Hepatic stellate cell (primary cell): ENCODE data around the gene SERINC1.
A peak's percentile ranks its signal among the peaks of the same experiment; 100 is the strongest.

Source experiments
- DNase-seq: peaks from one replicate; pipeline ENCODE4 v3.0.0; 2011; ENCODE audit warnings: low spot score

Gene SERINC1

DNA sequence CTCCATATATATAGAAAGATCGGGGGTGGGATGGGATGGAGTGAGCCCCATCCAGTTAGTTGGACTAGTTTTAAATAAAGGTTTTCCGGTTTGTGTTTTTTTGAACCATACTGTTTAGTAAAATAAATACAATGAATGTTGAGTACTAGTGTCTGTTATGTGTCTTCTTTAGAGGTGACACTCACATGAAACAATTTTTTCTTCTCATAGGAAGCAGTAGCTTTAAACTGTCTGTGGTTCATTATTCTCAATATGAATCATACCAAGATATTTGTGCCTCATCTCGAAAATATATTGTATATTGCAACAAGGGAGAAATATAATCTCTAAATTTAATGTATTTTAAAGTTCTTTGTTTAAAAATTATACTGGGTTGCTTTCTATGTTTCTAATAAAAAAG is 38.8 kb downstream of the SERINC1 start:
- no peak for DNase-seq

- no peak for DNase-seq
Observed at GRCh38 chr6:122431780-122432179, 39.8 kb downstream of the SERINC1 start.

DNA sequence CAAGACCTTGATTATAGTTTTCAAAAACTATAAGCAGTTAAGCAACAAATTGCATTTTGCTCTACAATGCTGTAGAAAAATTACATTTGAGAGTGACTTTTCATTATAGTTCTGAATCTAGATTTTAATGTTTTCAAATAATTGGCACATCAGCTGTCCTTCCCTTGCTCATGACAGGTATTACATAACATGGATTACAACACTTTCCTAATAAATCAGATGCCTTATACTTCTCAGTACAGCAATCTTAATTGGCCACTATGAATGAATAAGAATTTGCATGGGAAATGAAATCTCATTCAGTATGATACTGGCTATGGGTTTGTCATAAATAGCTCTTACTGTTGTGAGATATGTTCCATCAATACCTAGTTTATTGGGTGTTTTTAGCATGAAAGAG is 42.3 kb downstream of the SERINC1 start:
- no peak for DNase-seq

DNA sequence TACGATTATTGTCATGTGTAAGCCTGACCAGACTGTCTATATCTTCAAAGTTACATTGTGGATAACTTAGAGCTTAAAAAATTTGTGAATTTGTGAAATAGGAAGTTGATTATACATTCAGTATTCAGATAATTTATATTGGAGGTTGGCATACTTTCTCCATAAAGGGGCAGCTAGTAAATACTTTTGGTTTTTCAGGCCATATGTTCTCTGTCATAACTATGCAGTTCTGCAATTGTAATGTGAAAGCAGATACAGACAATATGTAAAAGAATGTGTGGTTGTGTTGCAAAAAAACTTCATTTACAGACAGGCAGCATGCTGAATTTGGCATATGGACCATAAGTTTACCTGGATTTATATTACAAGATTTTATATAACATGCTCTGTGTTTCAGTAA is 42.8 kb downstream of the SERINC1 start:
- DNase-seq, result no peak

GRCh38 chr6:122426597-122426996 is 45.0 kb downstream of the SERINC1 start:
- no peak for DNase-seq

GRCh38 chr6:122423734-122424133 is 47.9 kb downstream of the SERINC1 start:
- DNase-seq, result no peak

DNA sequence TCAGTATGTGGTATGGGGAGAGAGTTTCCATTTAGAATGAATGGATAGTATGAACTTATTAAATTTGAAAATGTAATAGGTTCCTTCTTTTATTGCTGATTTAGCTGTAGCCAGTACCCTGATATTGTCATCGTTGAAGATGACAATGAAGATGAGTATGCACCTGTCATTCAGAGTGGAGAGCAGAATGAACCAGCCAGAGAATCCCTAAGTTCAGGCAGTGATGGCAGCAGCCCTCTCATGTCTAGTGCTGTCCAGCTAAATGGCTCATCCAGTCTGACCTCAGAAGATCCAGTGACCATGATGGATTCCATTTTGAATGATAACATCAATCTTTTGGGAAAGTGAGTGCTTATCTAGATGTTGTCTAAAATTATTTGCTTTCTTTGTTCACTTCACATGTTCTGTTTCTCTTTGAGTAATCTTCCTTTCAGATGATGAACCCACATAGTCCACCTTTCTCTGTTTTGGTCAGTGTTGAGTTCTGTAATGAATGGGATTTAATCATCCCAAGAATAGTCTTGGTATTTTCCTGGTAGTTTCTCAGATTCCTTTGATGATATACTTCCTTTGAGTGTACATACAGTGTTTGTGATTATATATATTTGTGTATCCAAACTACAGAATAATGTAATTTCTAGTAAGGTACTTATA is 48.9 kb downstream of the SERINC1 start:
- no peak for DNase-seq

DNA sequence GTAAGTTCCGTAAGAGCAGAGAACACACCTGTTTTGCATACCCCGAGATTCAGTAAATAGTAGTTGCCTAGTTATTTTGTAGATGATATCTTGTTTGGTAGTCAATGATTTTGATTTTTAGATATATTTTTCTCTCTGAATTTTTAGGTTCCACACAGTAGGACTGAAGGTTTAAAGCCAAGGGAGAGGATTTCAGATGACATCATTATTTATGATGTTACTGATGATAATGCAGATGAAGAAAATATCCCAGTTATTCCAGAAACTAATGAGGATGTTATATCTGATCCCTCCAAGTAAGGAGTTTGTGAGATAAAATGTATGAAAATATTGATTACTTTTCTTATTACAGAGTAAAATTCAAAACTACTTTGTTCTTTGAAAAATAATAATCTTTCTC is 49.6 kb downstream of the SERINC1 start:
- no peak for DNase-seq

DNA sequence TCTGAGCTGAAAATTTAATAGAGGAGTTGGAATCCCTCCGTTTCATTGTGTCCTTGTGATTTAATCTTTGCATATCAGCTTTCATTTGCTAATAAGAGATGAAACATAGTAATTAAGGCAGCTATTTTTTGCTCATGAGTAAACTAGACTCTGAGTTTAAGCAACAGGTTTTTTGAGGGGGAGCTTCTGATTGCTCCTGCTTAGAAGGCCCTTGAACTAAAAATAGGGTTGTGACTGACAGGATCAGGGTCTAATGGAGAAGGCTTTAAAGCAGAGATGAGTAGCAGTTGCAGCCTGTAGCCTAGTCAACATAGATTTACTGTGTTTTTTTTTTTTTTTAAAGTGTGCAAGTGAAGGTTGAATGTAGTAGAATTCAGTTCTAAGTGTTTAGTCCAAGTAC is 54.8 kb downstream of the SERINC1 start:
- DNase-seq, result no peak

DNA sequence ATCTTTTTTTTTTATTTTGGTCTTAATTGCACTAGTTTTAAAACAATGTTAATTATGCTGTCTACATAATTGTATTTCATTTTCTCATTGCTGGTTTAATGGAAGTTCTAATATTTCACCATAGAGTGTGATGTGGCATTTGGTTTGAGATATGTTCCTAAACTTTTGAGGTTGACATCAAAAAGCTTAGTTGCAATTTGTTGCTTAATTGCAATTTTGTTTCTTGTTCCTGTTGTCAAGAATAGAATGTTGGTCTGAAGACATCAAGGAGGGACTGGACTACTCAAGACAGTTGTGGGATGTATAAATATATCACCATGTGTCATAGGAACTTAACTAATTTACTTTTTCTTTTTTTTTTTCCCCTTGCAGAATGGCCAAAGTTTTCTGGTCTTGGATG is 59.6 kb downstream of the SERINC1 start:
- DNase-seq, result no peak

DNA sequence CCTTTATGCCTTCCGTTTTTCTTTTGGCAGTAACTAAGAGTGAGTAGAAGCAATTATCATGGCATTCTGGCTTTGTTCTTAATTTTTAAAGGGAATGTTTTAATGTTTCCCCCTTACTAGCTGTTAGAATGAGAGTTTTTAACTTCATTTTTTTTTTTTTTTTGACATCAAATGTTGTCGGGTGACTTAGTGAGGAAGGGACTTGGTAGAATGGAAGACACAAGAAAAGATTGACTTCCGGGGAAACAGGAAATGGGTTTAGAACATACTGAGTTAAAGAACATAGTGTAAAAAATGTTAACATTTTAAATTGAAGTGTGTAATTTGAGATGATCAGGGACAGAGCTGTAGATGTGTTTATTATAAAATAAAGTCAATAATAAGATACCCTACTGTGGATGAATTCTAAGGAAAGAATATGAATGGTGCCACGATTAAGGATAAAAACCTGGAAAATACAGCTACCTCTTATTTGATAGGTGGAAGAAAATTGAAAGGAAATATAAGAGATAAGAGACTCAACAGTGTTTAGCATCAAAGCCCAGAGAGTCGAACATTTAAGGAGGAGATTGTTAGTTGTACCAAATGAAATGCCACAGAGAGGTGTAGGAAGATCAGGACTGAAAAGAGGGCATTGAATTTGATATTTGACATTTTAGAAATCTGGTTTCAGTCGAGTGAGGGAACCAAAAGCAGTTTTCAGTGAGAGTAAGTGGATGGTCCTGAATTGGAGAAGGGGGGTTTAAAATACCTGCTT is 62.7 kb downstream of the SERINC1 start:
- DNase-seq, result no peak

DNA sequence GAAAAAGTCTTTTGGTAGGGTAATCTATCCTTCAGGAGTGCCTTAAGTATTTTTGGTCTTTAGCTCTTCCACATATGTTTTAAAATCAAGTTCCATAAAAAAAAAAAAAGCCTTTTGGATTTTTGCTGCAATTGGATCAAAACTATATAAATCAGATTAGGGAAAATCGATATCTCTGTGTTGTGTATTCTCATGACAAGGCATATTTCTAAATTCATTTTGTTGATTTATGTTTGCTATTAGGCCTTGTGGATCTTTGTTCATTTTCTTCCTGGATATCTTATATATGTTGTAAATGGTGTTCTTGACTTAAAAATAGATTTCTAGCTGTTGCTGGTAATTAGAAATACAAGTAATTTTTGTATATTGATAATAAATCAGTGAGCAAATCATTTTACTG is 63.4 kb downstream of the SERINC1 start:
- DNase-seq, result no peak

DNA sequence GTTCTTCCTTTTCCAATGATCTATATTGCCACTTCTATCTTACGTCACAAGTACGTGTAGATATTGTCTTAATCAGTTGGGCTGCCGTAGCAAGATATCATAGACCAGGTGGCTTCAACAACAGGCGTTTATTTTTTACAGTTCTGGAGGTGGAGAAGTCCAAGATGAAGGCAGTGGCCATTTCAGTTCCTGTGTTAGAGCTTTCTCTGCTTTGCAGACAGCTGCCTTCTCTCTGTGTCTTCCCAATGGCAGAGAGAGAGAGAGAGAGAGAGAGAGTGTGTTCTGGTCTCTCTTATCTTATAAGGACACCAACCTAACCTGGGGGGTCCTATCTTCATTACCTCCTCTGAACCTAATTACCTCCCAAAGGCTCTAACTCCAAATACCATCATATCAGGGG is 63.9 kb downstream of the SERINC1 start:
- no peak for DNase-seq

- DNase-seq, result no peak
Observed at GRCh38 chr6:122406187-122406586, 65.4 kb downstream of the SERINC1 start.

DNA sequence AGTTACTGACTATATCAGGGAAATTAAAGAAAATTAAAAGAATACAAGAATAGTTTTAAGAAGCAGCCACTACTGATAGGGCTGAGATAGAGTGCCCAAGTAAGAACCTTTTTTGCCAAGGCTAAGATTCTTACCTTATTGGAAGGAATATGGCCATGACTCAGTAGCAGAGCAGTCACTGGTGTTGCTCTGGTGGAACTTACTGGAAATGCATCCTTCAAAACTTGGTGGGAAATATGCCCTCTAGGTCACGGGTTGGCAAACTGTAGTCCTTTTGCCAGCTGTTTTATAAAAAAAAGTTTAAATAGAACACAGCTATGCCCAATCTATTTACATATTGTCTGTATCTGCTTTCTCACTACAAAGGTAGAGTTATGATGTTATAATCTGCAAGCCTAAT is 66.2 kb downstream of the SERINC1 start:
- DNase-seq, result no peak

- DNase-seq, result no peak
Observed at GRCh38 chr6:122404444-122404843, 67.2 kb downstream of the SERINC1 start.

- no peak for DNase-seq
Observed at GRCh38 chr6:122401104-122401503, 70.5 kb downstream of the SERINC1 start.

DNA sequence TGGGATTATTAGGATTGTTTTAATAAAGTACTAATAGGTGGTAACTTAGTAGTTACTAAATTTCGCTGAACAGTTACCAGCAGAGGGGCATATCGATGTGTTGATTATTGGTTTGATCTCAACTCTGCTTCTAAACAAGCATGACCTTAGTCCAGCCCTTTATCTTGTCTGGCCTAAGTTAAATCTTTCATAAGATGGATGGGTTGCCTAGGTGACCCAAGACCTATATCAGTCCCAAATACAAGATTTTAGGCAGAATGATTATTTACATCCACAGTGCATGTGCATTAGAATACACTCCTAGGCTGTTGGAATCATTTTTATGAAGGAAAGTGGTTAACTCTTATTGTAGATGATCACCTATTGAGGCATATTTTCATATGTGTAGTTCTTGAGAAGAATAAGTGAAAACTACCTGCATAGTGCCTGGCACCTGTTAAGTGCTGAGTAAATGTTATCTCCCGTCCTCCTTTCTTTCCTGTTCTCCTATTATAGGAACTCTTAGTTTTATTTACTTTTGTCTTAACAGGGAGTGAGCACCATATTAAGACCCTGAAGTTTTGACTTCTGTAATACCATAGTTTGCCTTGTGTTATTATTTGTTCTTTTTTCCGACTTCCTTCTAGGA is 71.0 kb downstream of the SERINC1 start:
- DNase-seq, result no peak

DNA sequence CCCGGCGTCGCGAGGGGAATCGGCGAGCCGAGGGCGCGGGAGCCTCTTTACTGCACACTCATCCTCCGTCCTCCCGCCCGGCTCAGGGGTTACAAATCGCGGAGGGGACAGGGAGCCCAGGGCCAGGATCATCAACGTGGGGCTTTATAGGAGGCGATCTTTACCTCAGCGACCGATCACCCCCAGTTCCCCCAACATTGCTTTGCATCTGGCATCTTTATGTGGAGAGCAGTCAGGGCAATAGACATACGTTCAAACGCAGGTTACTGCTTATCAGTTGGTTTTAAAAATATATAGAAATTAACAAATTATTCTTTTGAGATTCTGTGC is 71.5 kb downstream of the SERINC1 start:
- DNase-seq, result no peak

DNA sequence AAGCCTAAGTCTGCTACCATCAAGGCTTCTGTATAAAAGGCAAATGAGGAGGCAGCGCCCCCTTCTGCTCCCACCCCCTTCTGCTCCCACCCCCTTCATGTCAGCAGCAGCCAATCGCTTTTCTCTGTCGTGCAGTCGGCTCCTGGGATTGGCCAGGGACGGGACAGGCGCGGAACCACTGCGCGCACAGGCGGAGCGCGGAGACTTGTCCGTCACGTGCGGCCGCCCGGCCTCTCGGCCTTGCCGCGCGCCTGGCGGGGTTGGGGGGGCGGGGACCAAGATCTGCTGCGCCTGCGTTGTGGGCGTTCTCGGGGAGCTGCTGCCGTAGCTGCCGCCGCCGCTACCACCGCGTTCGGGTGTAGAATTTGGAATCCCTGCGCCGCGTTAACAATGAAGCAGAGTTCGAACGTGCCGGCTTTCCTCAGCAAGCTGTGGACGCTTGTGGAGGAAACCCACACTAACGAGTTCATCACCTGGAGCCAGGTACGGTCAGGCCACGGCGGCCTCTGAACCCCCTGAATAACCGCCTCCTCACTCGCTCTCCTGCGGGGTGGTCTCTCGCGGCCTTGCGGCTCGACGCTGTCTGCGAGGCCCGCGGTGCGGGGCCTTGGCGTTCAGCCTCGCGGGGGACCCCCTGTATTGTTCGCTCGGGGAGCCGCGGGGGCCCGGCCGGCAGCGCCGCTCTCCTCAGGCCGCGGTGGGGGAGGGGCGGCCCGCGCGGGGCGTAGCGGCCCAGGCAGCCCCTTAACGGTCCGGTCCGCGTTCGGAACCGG is 72.1 kb downstream of the SERINC1 start, which contains the start of gene HSF2:
TSS of gene HSF2 (plus strand) at position 305 of the 773 bp plus-strand sequence. CDS start at position 391, 86 bp downstream.
- peak; percentile 90 for DNase-seq

DNA sequence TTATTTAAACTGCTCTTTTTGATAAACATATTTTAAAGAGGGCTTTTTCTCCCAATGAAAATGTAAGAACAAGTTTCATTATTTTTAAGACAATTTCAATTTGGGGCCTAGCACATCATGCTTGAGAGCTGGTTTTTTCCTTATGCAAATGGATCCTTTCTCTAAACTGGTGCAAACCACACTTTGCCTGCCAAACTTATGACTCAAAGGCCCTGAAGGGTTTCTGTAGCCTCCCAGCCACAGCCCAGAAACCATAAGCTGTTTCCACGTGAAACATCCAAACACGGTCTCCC is 72.6 kb downstream of the SERINC1 start:
- DNase-seq, result no peak

- DNase-seq, result no peak
Observed at GRCh38 chr6:122394016-122394415, 77.6 kb downstream of the SERINC1 start.

GRCh38 chr6:122393351-122393896 is 78.2 kb downstream of the SERINC1 start:
- DNase-seq, result no peak
